ENCODE measurements around the gene MTMR3. TPM values are rescaled to one million over a fixed set of nuclear protein-coding genes. Genes with fewer than 3 reads are reported as not detected.
"Not testable (repeated sequence)": the region's sequence is repeated elsewhere in the genome, so short reads cannot be mapped to it uniquely, and the experiment has no call there.

Gene MTMR3
- total and polyA plus RNA-seq, 8 donors: 15.5 to 32.5 (median 20.2) TPM

GRCh38 chr22:30056015-30056414 is 173.0 kb downstream of the MTMR3 start:
- H3K4me1 ChIP-seq: peaks cover 0 to 6% (median 0%) of the 10 kb centered on the region in 3 donors
- 84 to 97% methylated on average over 1 of the region's 1 CpG for WGBS, 2 donors
- no peak for ATAC-seq
- no peak overlapping the region for H3K27ac ChIP-seq
- no peak for DNase-seq
- no peak for FAIRE-seq
- no peaks in the 10 kb centered on the region for H3K27me3 ChIP-seq
- no peaks in the 10 kb centered on the region for H3K9me3 ChIP-seq
- no peaks in the 10 kb centered on the region for H3K36me3 ChIP-seq
- intact Hi-C loops (cut with DNase I): no loop called here
- no peak overlapping the region for H3K4me3 ChIP-seq
- no peak for TF ChIP-seq CTCF (IDR thresholded peaks at IDR 0.05)

- intact Hi-C loops (cut with DNase I): no loop called here
- no peak for ATAC-seq
- 97 to 100% methylated on average over 1 of the region's 1 CpG for WGBS, 2 donors
- Histone ChIP-seq H3K4me3 (no peak overlapping the region), H3K36me3 (no peaks in the 10 kb centered on the region), H3K9me3 (no peaks in the 10 kb centered on the region), H3K4me1 (peaks cover 0 to 6% (median 0%) of the 10 kb centered on the region in 3 donors), H3K27me3 (no peaks in the 10 kb centered on the region), H3K27ac (no peak overlapping the region)
- no peak for DNase-seq
- no peak for FAIRE-seq
- TF ChIP-seq CTCF (IDR thresholded peaks at IDR 0.05): no peak
Observed at GRCh38 chr22:30057375-30057774, 174.4 kb downstream of the MTMR3 start.

- not testable (repeated sequence) for DNase-seq, FAIRE-seq
Observed at GRCh38 chr22:30059346-30060020, 176.5 kb downstream of the MTMR3 start.

GRCh38 chr22:30061094-30061493 is 178.1 kb downstream of the MTMR3 start:
- FAIRE-seq; intact Hi-C loops (cut with DNase I); DNase-seq; H3K36me3 ChIP-seq; H3K27ac ChIP-seq; H3K27me3 ChIP-seq; H3K4me1 ChIP-seq; H3K9me3 ChIP-seq; H3K4me3 ChIP-seq; ATAC-seq: not testable (repeated sequence)
- WGBS, 2 donors: 95 to 97% methylated on average over 6 of the region's 6 CpGs

More at GRCh38 chr22:30059346-30060020, 176.5 kb downstream of the MTMR3 start:
- intact Hi-C loops (cut with DNase I); H3K9me3 ChIP-seq; ATAC-seq; H3K27me3 ChIP-seq; H3K4me1 ChIP-seq; H3K36me3 ChIP-seq; H3K4me3 ChIP-seq; H3K27ac ChIP-seq: not testable (repeated sequence)
- 87 to 97% methylated on average over 12 to 20 of the region's 22 CpGs for WGBS, 2 donors

- ATAC-seq (no peak), FAIRE-seq (no peak)
- H3K27ac ChIP-seq: no peak overlapping the region
Observed at GRCh38 chr22:30062259-30062658, 179.3 kb downstream of the MTMR3 start.

More at GRCh38 chr22:30062259-30062658, 179.3 kb downstream of the MTMR3 start:
- H3K4me3 ChIP-seq: no peak overlapping the region
- no peak for TF ChIP-seq CTCF (IDR thresholded peaks at IDR 0.05)
- H3K27me3 ChIP-seq: no peaks in the 10 kb centered on the region
- intact Hi-C loops (cut with DNase I): no loop called here
- H3K36me3 ChIP-seq: no peaks in the 10 kb centered on the region
- DNase-seq: no peak
- WGBS, 2 donors: 77 to 88% methylated on average over 3 of the region's 3 CpGs
- no peaks in the 10 kb centered on the region for H3K9me3 ChIP-seq
- H3K4me1 ChIP-seq: no peaks in the 10 kb centered on the region
